Measurements from ENCODE around the gene ACVRL1. TPM values are rescaled to one million over a fixed set of nuclear protein-coding genes. Genes with fewer than 3 reads are reported as not detected.

The ACVRL1 gene
- total RNA-seq, 1 donor from 2014 or later, result 0.49 TPM

GRCh38 chr12:51901121-51901817 is 6.0 kb upstream of the ACVRL1 start:
- Mint-ChIP-seq H3K9me3 (no peaks in the 10 kb centered on the region), H3K27me3 (ENCODE audit: low read depth) (no peaks in the 10 kb centered on the region), H3K4me3 (no peak overlapping the region), H3K36me3 (ENCODE audit: low read depth) (no peaks in the 10 kb centered on the region), H3K4me1 (peaks cover 10% of the 10 kb centered on the region), H3K27ac (ENCODE audit: unreplicated experiment) (no peak overlapping the region)
- TF ChIP-seq CTCF (conservative IDR thresholded peaks at IDR 0.05), result no peak
- DNase-seq (ENCODE audit: low read depth, low spot score), result no peak

- no peak for DNase-seq (ENCODE audit: low read depth, low spot score)
- TF ChIP-seq CTCF (conservative IDR thresholded peaks at IDR 0.05), result no peak
- Mint-ChIP-seq H3K4me3 (no peak overlapping the region), H3K27me3 (ENCODE audit: low read depth) (no peaks in the 10 kb centered on the region), H3K36me3 (ENCODE audit: low read depth) (no peaks in the 10 kb centered on the region), H3K27ac (ENCODE audit: unreplicated experiment) (no peak overlapping the region), H3K4me1 (peaks cover 10% of the 10 kb centered on the region), H3K9me3 (no peaks in the 10 kb centered on the region)
Observed at GRCh38 chr12:51901881-51902280, 5.4 kb upstream of the ACVRL1 start.

GRCh38 chr12:51904951-51905470 is 2.3 kb upstream of the ACVRL1 start:
- Mint-ChIP-seq H3K4me3 (no peak overlapping the region), H3K36me3 (ENCODE audit: low read depth) (no peaks in the 10 kb centered on the region), H3K27ac (ENCODE audit: unreplicated experiment) (no peak overlapping the region), H3K4me1 (peaks cover 13% of the 10 kb centered on the region), H3K27me3 (ENCODE audit: low read depth) (no peaks in the 10 kb centered on the region), H3K9me3 (no peaks in the 10 kb centered on the region)
- DNase-seq (ENCODE audit: low read depth, low spot score), result no peak
- no peak for TF ChIP-seq CTCF (conservative IDR thresholded peaks at IDR 0.05)

GRCh38 chr12:51905471-51906429 is 1.6 kb upstream of the ACVRL1 start:
- H3K9me3 Mint-ChIP-seq, result no peaks in the 10 kb centered on the region

More at GRCh38 chr12:51905471-51906429, 1.6 kb upstream of the ACVRL1 start:
- Mint-ChIP-seq H3K4me3 (no peak overlapping the region), H3K36me3 (ENCODE audit: low read depth) (no peaks in the 10 kb centered on the region), H3K27ac (ENCODE audit: unreplicated experiment) (no peak overlapping the region), H3K27me3 (ENCODE audit: low read depth) (no peaks in the 10 kb centered on the region), H3K4me1 (peaks cover 20% of the 10 kb centered on the region)
- no peak for TF ChIP-seq CTCF (conservative IDR thresholded peaks at IDR 0.05)
- no peak for DNase-seq (ENCODE audit: low read depth, low spot score)

Data from neural crest cell (in vitro differentiated cells).